Measurements from ENCODE around the gene GLRX. TPM values are rescaled to one million over a fixed set of nuclear protein-coding genes. Genes with fewer than 3 reads are reported as not detected.
A peak's percentile ranks its signal among the peaks of the same experiment; 100 is the strongest.
"Not testable (repeated sequence)": the region's sequence is repeated elsewhere in the genome, so short reads cannot be mapped to it uniquely, and the experiment has no call there.

The GLRX gene
- total RNA-seq, 2 donors from 2014 or later, result 32.0 to 51.9 TPM

DNA sequence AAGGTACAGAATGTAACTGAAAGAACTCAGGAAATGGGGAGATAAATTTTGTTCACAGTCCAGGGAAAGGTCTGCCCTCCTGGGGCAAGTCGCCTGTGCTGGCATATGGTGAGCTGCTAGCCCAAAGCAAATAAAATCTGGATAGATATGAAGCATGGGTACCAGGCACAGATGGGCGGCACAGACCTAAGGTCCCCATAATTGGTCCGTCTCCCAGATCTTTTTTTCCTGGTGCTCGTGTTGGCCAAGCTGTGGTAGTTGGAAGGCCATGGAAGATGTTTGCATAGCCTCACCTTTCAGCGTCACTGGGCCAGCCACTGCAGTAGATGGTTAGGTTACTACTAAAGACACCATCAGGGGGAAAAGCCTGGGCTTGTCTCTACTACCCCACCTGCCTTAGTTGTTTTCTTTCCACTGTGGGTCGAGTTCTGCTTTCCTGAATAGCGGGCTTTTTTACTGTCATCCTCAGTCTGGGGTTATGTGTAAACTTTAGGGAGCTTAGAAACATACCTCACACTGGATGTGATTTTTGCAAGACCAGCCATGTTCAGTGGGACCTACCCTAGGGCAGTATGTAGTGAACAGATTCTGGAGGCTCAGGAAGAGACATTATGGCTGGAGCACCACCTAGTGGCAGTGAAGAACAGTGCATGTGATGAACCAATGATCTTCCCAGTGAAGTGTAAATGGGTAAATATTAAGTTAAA lies 24.2 kb upstream of the GLRX start:
- H3K27me3 Mint-ChIP-seq, result no peaks in the 10 kb centered on the region
- ATAC-seq (peak; percentile 81), DNase-seq (peak; percentile 39 to 60 (median 49))
- H3K27ac Mint-ChIP-seq, result no peak overlapping the region
- no peaks in the 10 kb centered on the region for H3K9me3 ChIP-seq (ENCODE audit: control insufficient read depth, low read length, poor library complexity, severe bottlenecking)
- peaks cover 12% of the 10 kb centered on the region for H3K4me1 Mint-ChIP-seq
- no peak overlapping the region for H3K4me3 Mint-ChIP-seq
- H3K36me3 Mint-ChIP-seq (ENCODE audit: low read depth), result no peaks in the 10 kb centered on the region

GRCh38 chr5:95845391-95845790 lies 22.9 kb upstream of the GLRX start:
- Mint-ChIP-seq H3K27me3 (no peaks in the 10 kb centered on the region), H3K27ac (no peak overlapping the region), H3K4me1 (peaks cover 20% of the 10 kb centered on the region), H3K4me3 (no peak overlapping the region), H3K36me3 (ENCODE audit: low read depth) (no peaks in the 10 kb centered on the region)
- DNase-seq, result no peak
- no peak for ATAC-seq
- H3K9me3 ChIP-seq (ENCODE audit: control insufficient read depth, low read length, poor library complexity, severe bottlenecking), result no peaks in the 10 kb centered on the region

- DNase-seq (no peak), ATAC-seq (no peak)
- Mint-ChIP-seq H3K27me3 (no peaks in the 10 kb centered on the region), H3K4me1 (peaks cover 20% of the 10 kb centered on the region), H3K4me3 (peak overlapping the region; percentile 74), H3K36me3 (ENCODE audit: low read depth) (no peaks in the 10 kb centered on the region), H3K27ac (peak overlapping the region; percentile 97)
- no peaks in the 10 kb centered on the region for H3K9me3 ChIP-seq (ENCODE audit: control insufficient read depth, low read length, poor library complexity, severe bottlenecking)
Measured at GRCh38 chr5:95843733-95844223, 21.3 kb upstream of the GLRX start.

DNA sequence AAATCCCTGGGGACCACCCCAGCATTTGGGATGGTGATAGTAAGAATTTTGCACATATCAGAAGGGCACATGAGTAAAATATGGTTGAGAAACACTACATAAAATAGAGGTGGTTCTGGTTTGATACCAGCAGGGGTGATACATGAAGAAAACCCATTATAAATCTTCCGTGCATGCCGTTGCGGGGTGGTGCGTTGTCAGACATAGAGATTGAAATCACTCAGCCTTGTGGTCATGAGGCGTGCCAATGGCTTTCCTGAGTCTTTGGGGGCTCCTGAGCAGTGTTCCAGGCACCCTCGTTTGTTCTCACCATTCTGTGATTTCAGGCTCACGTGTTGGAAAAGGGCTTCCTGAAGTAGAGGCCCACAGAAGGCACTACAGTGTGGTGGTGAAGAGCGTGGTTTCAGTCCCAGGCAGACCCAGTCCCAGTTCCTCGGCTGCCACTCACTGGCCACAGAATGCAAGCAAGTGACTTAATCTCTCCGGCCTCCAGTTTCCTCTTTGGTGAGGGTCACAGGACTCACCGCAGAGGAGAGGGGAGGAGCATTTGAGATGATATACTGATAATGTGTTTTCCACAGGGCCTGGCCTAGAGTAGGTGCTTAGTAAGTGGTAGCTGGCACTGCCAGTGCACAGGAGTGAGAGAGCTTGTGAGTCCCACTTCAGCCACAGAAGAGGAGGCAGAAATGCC lies 20.5 kb upstream of the GLRX start:
- DNase-seq, result peak in 2 of 3 donors; percentile 20 to 40
- Mint-ChIP-seq H3K4me1 (peaks cover 20% of the 10 kb centered on the region), H3K36me3 (ENCODE audit: low read depth) (no peaks in the 10 kb centered on the region), H3K27me3 (no peaks in the 10 kb centered on the region), H3K27ac (peak overlapping the region; percentile 97), H3K4me3 (peak overlapping the region; percentile 74)
- no peaks in the 10 kb centered on the region for H3K9me3 ChIP-seq (ENCODE audit: control insufficient read depth, low read length, poor library complexity, severe bottlenecking)
- peak; percentile 82 for ATAC-seq

DNA sequence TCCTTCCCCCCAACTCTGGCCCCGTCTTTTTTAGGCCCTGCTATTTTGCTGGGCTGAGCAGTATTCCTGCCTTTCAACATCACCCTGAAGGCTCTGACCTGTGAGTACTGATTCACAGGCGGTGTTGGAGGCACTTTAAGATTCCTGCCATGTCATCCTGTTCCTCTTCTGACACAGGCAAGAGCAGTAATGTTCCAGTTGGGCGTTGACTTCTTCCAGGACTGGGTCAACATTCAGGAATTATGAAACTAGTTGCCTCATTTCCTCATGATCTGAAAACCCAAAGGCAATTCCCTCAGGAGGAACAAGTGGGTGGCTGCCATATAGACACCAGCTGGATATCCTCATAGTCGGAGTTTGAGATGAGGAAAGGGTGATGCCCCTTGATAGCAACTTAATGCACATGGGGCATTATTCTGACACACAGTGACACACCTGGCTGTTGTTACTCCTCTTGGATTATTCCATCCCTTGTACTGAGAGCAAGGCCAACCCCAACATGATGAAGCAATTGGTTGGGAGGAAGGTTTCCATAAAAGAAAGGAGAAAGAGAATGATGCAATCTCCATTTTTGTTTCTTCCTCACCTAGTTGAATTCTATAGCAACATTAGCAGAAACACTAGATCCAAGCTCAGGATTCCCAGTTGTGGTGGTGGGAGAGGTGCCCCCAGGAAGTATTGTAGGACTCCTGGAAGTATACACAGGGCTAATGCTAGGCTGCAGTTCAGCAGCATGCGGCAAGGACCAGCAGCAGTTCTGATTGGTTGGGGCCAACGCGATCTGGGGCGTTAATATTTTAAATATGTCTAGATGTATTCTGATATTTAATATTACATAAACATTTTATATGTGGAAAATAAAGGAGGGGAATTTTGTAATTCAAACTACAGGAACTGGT lies 19.6 kb upstream of the GLRX start:
- H3K4me3 Mint-ChIP-seq, result no peak overlapping the region
- no peaks in the 10 kb centered on the region for H3K27me3 Mint-ChIP-seq
- peak overlapping the region; percentile 97 for H3K27ac Mint-ChIP-seq
- no peaks in the 10 kb centered on the region for H3K9me3 ChIP-seq (ENCODE audit: control insufficient read depth, low read length, poor library complexity, severe bottlenecking)
- no peaks in the 10 kb centered on the region for H3K36me3 Mint-ChIP-seq (ENCODE audit: low read depth)
- DNase-seq, result no peak
- peaks cover 23% of the 10 kb centered on the region for H3K4me1 Mint-ChIP-seq
- no peak for ATAC-seq

DNA sequence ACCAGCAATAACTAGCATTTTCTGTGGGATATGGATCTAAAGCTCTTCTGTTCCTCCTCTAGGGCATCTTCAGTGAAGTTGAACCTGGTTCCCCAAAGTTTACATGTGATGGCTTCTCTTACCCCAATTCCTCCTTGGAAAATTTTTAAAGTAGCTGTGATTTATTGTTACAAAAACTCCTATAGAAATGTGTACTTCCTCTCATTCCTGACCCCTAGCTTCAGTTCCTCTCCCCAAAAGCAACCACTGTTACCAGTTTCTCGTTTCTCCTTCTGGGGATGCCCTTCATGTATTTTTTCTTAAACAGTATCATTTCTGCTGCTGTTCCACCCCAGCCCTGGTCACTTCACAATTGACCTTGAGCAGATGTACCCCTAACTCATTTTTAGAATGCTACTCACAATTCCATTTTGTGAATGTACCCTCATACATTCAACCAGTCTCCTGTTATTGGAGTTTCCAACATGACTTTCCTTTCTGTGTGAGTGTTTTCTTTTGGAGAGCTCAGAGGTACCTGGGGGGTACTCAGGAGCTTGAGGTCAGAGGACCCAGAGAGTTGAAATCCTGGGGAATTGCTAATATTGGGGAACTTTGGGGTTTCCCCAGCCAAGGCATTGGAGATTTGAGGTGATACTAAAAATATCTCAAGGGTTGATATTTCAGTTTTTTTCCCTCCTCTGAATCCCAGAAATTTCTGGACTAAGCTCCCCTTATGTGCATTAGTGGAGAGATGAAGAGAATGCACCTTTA lies 18.6 kb upstream of the GLRX start:
- Mint-ChIP-seq H3K27me3 (no peaks in the 10 kb centered on the region), H3K4me1 (peaks cover 27% of the 10 kb centered on the region), H3K4me3 (no peak overlapping the region), H3K27ac (peak overlapping the region; percentile 97), H3K36me3 (ENCODE audit: low read depth) (no peaks in the 10 kb centered on the region)
- no peak for ATAC-seq
- DNase-seq, result no peak
- no peaks in the 10 kb centered on the region for H3K9me3 ChIP-seq (ENCODE audit: control insufficient read depth, low read length, poor library complexity, severe bottlenecking)

DNA sequence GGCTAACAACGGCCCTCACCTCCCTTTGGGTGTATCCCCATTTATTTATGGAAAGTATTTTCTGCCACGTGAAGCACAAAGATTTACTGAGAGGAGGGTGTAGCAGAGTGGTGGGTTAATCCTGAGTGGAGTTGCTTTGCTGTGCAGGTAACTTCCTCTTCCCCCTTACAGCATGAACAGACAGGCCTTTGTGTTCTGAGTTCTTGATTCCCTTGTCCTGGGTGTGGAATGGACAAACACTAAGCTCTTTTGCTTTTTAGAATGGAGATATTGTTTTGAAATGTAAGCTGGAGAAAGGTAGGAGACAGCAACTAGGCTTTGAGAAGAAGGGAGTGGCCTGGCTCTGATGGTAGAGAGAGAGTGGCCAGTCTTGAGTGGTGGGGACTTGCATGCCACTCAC lies 17.1 kb upstream of the GLRX start:
- ATAC-seq (no peak), DNase-seq (no peak)
- H3K9me3 ChIP-seq (ENCODE audit: control insufficient read depth, low read length, poor library complexity, severe bottlenecking), result no peaks in the 10 kb centered on the region
- H3K27ac Mint-ChIP-seq, result no peak overlapping the region
- H3K4me1 Mint-ChIP-seq, result peaks cover 36% of the 10 kb centered on the region
- no peak overlapping the region for H3K4me3 Mint-ChIP-seq
- H3K36me3 Mint-ChIP-seq (ENCODE audit: low read depth), result no peaks in the 10 kb centered on the region
- no peaks in the 10 kb centered on the region for H3K27me3 Mint-ChIP-seq

- Mint-ChIP-seq H3K27me3 (no peaks in the 10 kb centered on the region), H3K27ac (no peak overlapping the region), H3K36me3 (ENCODE audit: low read depth) (no peaks in the 10 kb centered on the region), H3K4me1 (peaks cover 44% of the 10 kb centered on the region), H3K4me3 (no peak overlapping the region)
- ATAC-seq (no peak), DNase-seq (no peak)
- no peaks in the 10 kb centered on the region for H3K9me3 ChIP-seq (ENCODE audit: control insufficient read depth, low read length, poor library complexity, severe bottlenecking)
Measured at GRCh38 chr5:95838556-95838955, 16.0 kb upstream of the GLRX start.

DNA sequence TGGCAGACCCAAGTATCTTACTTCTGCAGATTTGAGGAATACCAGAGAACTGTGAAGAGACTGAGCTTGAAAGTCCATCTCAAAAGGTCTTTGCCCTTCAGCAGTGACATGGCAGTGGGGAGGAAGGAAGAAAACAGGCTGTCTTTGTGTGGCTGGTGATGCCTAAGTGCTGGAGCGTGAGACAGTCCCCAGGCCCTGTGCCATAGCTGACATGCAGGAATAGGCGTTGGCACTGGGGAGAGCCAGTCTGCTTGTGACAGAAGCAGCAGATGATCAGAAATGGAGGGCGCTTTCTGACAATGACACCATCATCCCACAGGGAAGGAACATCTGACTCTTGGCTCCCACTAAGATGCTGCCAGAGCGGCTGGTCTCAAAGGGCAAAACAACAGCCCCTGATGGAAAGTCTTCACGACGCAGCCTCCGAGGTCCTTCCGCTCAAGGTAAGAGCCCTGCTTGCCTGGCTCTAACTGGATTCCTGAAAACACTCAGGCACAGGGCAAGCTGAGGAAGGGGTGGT lies 15.5 kb upstream of the GLRX start:
- DNase-seq (no peak), ATAC-seq (no peak)
- no peaks in the 10 kb centered on the region for H3K9me3 ChIP-seq (ENCODE audit: control insufficient read depth, low read length, poor library complexity, severe bottlenecking)
- Mint-ChIP-seq H3K4me3 (no peak overlapping the region), H3K27ac (peak overlapping the region; percentile 98), H3K36me3 (ENCODE audit: low read depth) (no peaks in the 10 kb centered on the region), H3K4me1 (peaks cover 41% of the 10 kb centered on the region), H3K27me3 (no peaks in the 10 kb centered on the region)

DNA sequence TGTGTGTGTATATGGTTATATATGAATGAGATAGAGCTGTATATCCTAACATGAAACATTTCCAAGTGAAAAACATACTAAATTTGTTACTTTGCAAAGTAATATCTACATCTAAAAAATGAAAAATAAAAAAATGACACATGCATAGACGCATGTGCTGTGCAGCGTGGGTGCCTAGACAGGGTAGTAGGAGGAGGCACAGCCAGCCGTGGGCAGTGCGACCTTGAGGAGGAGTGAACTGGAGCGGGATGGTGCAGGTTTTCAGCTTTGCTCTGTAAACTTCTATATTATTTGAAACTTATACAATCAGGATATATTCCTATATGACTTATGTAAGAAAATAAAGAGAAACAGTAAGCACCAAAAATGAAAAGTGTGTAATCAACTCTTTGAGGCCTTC lies 15.0 kb upstream of the GLRX start:
- ATAC-seq (no peak), DNase-seq (no peak)
- H3K36me3 Mint-ChIP-seq (ENCODE audit: low read depth), result no peaks in the 10 kb centered on the region
- no peaks in the 10 kb centered on the region for H3K27me3 Mint-ChIP-seq
- no peak overlapping the region for H3K4me3 Mint-ChIP-seq
- no peaks in the 10 kb centered on the region for H3K9me3 ChIP-seq (ENCODE audit: control insufficient read depth, low read length, poor library complexity, severe bottlenecking)
- peak overlapping the region; percentile 98 for H3K27ac Mint-ChIP-seq
- H3K4me1 Mint-ChIP-seq, result peaks cover 41% of the 10 kb centered on the region

DNA sequence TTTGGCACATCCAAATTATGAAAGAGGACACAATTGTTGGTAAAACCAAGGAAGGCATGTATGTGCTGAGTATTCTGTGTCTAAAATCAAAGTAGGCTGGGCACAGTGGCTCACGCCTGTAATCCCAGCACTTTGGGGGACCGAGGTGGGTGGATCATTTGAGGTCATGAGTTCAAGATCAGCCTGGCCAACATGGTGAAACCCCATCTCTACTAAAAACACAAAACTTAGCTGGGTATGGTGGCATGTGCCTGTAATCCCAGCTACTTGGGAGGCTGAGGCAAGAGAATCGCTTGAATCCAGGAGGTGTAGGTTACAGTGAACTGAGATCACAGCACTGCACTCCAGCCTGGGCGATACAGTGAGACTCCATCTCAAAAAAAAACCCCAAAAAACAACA lies 14.4 kb upstream of the GLRX start:
- DNase-seq; H3K36me3 Mint-ChIP-seq (ENCODE audit: low read depth); H3K9me3 ChIP-seq (ENCODE audit: control insufficient read depth, low read length, poor library complexity, severe bottlenecking); H3K27me3 Mint-ChIP-seq; ATAC-seq: not testable (repeated sequence)
- peaks cover 41% of the 10 kb centered on the region for H3K4me1 Mint-ChIP-seq
- peak overlapping the region; percentile 12 for H3K4me3 Mint-ChIP-seq
- H3K27ac Mint-ChIP-seq, result peak overlapping the region; percentile 98

- DNase-seq (no peak), ATAC-seq (no peak)
- Mint-ChIP-seq H3K4me1 (peaks cover 41% of the 10 kb centered on the region), H3K36me3 (ENCODE audit: low read depth) (no peaks in the 10 kb centered on the region), H3K27ac (peak overlapping the region; percentile 98), H3K27me3 (no peaks in the 10 kb centered on the region), H3K4me3 (peak overlapping the region; percentile 97)
- no peaks in the 10 kb centered on the region for H3K9me3 ChIP-seq (ENCODE audit: control insufficient read depth, low read length, poor library complexity, severe bottlenecking)
Measured at GRCh38 chr5:95836544-95836943, 14.0 kb upstream of the GLRX start.

Measured in T-helper 17 cell (primary cell).